GM21529 (cell line): ENCODE results near the gene POLD2.
"Not testable (repeated sequence)": the region's sequence is repeated elsewhere in the genome, so short reads cannot be mapped to it uniquely, and the experiment has no call there.

Source experiments
- ATAC-seq: cut with Tn5 transposase; IDR thresholded peaks from one replicate; pipeline ENCODE4 v1.9.1; 2021; ENCODE audit not compliant: unreplicated experiment

The POLD2 gene

DNA sequence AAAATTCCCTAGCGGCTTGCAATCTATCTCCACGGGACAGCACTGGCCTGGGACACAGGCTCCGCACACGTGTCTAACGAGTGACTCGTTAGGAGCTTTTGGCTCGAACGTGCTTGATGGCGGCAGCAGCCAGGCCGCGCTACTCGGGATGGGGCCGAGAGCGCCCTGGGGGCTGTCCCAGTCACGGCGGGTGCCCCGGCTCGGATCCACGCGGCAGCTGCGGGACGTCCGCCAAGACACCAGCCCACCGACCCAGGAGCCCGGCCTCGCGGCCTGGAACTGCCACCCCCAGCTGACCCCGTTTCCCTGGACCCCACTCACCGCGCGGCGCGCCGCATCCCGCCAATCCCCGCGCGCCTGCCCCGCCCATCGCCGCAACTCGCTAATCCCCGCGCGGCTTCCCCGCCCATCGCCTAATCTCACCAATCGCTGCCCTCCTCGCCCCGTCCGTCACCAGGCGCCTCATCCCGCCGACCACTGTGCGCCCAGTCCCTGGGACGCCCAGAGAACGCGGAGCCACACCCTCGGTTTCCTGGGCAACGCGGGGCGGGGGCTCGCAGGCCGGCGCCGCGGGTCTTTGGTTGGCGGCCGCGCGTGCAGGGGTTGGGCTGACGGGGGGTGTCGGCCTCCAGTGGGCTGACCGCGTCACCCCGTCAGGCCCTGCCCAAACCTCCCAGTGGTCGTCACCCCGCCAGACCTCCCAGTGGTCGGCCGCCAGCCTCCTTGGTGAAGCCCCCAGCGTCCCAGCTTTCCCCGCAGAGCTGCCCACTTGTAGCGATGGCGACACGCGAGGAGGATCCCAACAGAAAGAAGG, at the start of gene POLD2:
POLD2 (minus strand) TSS at position 359 of the 814 bp plus-strand sequence. CDS start 1,495 bp downstream, outside the sequence.
- ATAC-seq, result peak; percentile 99

DNA sequence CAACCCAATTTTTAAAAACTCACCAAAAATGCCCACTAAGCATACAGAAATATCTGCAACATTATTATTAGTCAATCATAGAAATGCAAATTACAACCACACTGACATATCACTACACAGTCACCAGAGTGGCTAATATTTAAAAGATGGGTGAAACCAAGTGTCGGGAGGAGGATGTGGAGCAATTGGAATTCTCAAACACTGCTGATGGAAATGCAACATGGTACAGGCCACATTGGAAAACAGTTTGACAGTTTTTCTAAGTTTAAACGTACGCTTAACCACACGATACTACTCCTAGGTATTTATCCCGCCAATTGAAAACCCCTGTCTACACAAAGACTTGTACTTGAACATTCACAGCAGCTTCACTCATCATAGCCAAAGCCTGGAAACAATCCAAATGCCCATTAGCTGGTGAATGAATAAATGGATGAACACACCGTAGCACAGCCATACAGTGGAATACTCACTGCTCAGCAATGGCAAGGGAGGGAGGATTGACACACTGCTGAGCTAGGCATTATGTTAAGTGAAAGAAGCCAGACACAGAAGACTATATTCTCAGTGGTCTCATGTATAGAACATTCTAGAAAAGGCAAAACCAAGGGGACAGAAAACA, 49.6 kb upstream of the POLD2 start:
- no peak for ATAC-seq

- no peak for ATAC-seq
Measured at GRCh38 chr7:44172352-44172751, 49.0 kb upstream of the POLD2 start.

- not testable (repeated sequence) for ATAC-seq
Measured at GRCh38 chr7:44171901-44172300, 48.6 kb upstream of the POLD2 start.

GRCh38 chr7:44167920-44168319, 44.6 kb upstream of the POLD2 start:
- ATAC-seq, result no peak

DNA sequence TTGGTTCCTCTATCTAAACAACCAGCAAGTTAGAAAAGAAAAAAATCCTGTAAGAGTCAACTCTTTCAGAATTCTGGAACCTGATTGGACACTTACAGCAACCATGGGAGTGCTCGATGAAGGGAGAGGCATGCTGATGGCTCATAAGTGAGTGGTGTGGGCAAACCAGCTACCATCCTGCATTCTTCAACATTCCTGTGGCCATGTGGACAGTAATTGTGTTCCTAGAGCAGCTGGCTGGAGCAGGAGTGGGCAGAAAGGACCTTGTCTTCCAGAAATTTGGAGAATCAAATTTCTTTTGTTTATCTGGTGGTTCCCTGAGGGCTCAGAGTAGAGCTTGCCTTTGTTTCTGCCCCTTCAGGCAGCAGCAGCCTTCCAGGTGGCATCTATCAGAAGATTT, 40.2 kb upstream of the POLD2 start:
- ATAC-seq, result no peak

GRCh38 chr7:44162785-44163395, 39.5 kb upstream of the POLD2 start:
- ATAC-seq, result no peak

DNA sequence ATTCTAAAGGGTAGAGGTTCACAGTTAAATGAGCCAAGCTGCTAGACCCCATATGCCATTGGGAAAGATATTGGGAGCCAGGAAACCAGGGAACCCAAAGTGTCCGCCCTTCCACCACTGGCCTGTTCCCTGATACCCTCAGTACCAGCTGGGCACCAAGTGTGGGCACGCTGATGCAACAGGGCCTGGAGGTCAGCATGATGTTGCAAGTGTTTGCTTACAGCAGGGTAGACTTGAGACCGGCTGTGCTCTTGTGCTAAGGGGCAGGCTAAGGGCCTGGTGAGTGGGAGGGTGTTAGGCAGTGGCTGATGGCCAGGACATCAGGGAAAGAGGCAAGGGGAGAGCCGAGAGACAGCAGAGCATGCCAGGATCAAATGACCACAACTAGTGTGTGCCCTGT, 38.8 kb upstream of the POLD2 start:
- ATAC-seq, result no peak

DNA sequence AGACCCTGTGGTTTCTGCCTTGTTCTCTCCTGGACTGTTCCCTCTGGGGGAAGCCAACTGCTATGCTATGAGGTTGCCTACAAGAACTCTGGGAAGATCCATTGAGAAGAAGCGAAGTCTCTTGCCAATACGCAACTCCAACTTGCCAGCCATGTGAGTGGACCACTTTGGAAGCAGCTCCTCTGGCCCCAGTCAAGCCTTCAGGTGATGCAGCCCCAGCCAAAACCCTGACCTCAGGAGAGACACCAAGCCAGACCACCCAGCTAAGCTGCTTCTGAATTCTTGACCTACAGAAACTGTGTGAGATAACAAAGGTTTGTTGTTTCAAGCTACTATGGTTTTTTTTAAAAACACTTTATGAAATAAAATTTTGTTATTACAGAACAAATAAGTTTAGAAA, 38.0 kb upstream of the POLD2 start:
- no peak for ATAC-seq

- ATAC-seq, result no peak
Measured at GRCh38 chr7:44159824-44160630, 36.7 kb upstream of the POLD2 start.

GRCh38 chr7:44158873-44159631, 35.7 kb upstream of the POLD2 start:
- no peak for ATAC-seq

DNA sequence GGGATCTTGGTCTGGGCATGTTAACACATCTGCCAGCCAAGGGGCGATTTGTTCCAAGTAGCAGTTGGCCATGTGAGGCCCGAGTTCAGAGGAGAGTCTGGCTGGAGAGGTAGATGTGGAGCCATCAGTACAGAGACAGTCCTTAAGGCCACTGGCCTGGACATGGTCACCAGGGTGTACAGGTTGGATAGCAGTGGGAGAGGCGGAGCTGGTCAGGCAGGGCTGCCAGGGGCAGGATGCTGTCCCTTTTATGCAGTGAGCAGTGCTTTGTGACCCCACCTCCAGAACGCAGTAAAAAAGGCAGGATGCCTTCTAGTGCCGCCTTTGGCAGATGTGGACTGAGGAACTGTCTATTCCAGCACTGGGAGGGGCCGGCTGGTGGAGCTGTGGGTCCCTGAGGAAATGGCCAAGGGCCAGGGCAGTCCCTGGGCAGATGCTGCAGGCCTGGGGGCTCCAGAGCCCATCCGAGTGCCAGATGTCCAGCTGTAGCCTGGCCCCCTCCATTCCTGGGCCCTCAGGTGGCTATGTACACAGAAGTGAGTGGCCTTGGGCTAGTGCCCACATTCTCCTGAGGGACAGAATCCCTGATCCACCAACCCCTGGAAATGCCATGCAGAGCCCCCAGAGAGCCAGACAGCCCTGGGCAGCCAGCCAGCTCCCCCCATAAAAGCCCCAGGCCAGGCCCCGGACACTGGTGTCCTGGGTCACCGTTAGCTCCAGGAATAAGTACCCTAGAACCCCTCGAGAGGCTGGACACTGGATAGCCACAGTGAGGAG, 34.9 kb upstream of the POLD2 start:
- no peak for ATAC-seq

GRCh38 chr7:44157116-44158080, 34.0 kb upstream of the POLD2 start:
- ATAC-seq, result no peak

- no peak for ATAC-seq
Measured at GRCh38 chr7:44156453-44157010, 33.2 kb upstream of the POLD2 start.

DNA sequence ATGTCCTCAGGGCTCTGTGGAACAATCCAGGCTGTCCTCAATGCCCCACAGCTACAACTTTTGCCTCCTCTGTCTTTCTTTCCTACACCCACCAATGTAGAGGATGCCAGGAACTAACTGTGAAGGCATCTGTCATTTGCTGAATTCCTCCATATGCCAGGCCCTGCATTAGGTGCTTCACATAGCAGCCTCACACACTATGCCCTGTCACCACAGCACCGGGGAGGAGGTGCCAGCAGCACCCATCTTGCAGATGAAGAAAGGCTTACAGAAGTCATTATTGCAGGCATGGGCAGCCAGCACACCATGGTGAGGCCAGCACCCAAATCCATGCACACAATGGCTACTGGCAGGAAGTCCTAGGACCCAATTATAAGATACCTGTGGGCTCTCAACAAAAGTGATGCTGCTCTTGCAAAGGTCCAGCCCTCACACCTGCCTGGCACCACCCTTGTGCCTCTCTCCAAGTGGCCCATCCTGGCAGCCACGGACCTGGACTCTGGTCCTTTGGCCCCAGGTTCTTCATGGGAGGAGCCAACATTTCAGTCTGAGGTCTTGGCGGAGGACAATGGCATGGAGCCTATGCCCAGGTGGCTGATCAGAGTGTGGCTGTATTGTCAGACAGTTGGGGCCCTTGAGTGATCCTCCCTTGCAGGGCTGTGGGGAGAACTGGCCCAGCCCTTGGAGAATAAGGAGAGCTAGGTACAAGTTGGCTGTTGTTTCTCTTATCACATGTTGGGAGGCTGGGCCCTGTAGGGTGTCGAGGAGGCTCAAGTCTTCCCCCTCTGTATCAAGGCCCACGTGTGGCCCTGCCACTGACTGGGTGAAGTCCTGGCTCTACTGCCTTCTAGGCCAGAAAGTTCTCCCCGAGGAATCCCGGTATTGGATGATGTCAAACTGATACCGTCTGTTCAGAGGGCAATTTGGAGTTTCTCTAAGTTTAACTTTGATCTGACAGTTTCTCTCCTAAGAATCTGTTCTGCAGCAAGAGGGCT, 32.1 kb upstream of the POLD2 start:
- ATAC-seq, result no peak

DNA sequence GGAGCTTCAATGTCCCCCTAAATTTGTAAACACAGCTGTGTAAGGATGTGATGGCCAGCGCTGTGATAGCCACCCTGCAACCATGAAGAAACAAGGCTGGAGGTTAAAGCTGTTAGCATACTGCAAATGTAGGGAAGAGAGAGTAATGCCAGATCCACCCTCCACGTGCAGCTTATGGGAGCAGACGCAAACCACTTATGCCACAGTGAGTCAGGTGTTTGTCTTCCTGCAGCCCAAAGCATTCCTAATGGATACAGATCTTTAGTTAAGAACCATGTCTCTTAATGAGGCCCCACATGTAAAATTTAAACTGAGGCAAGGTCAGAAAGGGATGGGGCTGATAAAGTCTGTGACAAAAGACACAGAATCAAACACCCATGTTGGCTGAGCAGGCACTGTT, 31.4 kb upstream of the POLD2 start:
- ATAC-seq, result no peak

DNA sequence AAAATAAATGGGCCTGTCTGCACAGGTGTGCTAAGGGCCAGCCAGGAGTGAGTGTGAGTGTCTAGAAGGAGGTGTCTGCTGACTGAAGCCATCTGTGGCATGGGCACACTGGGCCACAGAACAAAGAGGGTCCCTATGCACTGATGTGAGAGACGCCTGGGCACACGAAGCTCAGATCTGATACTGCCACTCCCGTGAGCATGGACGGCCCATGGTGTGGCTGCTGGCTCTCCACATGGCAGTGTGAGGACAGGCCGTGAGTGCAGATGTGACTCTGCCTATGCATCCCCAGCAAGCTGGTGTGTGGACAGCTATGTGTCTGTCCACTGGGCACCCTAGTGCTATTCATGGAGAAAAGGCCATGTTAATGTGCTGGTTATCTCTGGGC, 30.6 kb upstream of the POLD2 start:
- ATAC-seq, result no peak
